HEK293 (cell line): ENCODE results near the gene TAGLN2.

ENCODE experiments used
- CTCF ChIP-seq: fragments of 450-650 bp; formaldehyde crosslinking; IDR thresholded peaks from 2 replicates; pipeline ENCODE4 v1.5.1; 2016; ENCODE audit warnings: missing biosample characterization, missing genetic modification characterization
- HOXC10 ChIP-seq: sonication (generic); formaldehyde crosslinking; IDR thresholded peaks from 2 replicates; pipeline ENCODE4 v1.8.1; 2023; ENCODE audit warnings: mild to moderate bottlenecking, missing genetic modification reagents
- IKZF3 ChIP-seq: fragments of 450-650 bp; IDR thresholded peaks from 2 replicates; pipeline ENCODE4 v1.5.0; 2018; ENCODE audit warnings: missing biosample characterization, mild to moderate bottlenecking, missing genetic modification characterization, moderate library complexity
- INSM2 ChIP-seq: fragments of 450-650 bp; formaldehyde crosslinking; IDR thresholded peaks from 2 replicates; pipeline ENCODE4 v1.5.1; 2016; ENCODE audit warnings: missing biosample characterization, missing genetic modification characterization
- MYNN ChIP-seq: fragments of 450-650 bp; formaldehyde crosslinking; IDR thresholded peaks from 2 replicates; pipeline ENCODE4 v1.5.1; 2016; ENCODE audit warnings: missing biosample characterization, missing genetic modification characterization, borderline replicate concordance
- OVOL3 ChIP-seq: fragments of 450-650 bp; formaldehyde crosslinking; IDR thresholded peaks from 2 replicates; pipeline ENCODE4 v1.5.1; 2016; ENCODE audit warnings: missing biosample characterization, missing genetic modification characterization
- PATZ1 ChIP-seq: fragments of 450-650 bp; formaldehyde crosslinking; IDR thresholded peaks from 2 replicates; pipeline ENCODE4 v1.5.1; 2016; ENCODE audit warnings: missing biosample characterization, missing genetic modification characterization
- PRDM1 ChIP-seq: fragments of 450-650 bp; formaldehyde crosslinking; IDR thresholded peaks from 2 replicates; pipeline ENCODE4; 2016; ENCODE audit warnings: missing biosample characterization, missing genetic modification characterization
- TSHZ1 ChIP-seq: fragments of 450-650 bp; formaldehyde crosslinking; IDR thresholded peaks from 2 replicates; pipeline ENCODE4 v1.5.1; 2016; ENCODE audit warnings: missing biosample characterization, missing genetic modification characterization, borderline replicate concordance
- ZBTB21 ChIP-seq: fragments of 450-650 bp; formaldehyde crosslinking; IDR thresholded peaks from 2 replicates; pipeline ENCODE4 v1.5.1; 2017; ENCODE audit warnings: missing biosample characterization, missing genetic modification characterization
- ZBTB26 ChIP-seq: fragments of 450-650 bp; formaldehyde crosslinking; optimal IDR thresholded peaks from 2 replicates; pipeline ENCODE3; 2016; ENCODE audit warnings: missing biosample characterization, mild to moderate bottlenecking, missing genetic modification characterization
- ZNF112 ChIP-seq: fragments of 450-650 bp; formaldehyde crosslinking; IDR thresholded peaks from 2 replicates; pipeline ENCODE4 v1.5.0; 2017; ENCODE audit warnings: missing biosample characterization, missing genetic modification characterization
- ZNF133 ChIP-seq: fragments of 450-650 bp; formaldehyde crosslinking; IDR thresholded peaks from 2 replicates; pipeline ENCODE4 v1.5.1; 2016; ENCODE audit warnings: missing biosample characterization, missing genetic modification characterization
- ZNF214 ChIP-seq: fragments of 450-650 bp; formaldehyde crosslinking; IDR thresholded peaks from 2 replicates; pipeline ENCODE4 v1.5.1; 2017; ENCODE audit warnings: missing biosample characterization, mild to moderate bottlenecking, missing genetic modification characterization, borderline replicate concordance
- ZNF239 ChIP-seq: fragments of 450-650 bp; formaldehyde crosslinking; IDR thresholded peaks from 2 replicates; pipeline ENCODE4 v1.5.1; 2016; ENCODE audit warnings: missing biosample characterization, missing genetic modification characterization
- ZNF24 ChIP-seq: fragments of 450-650 bp; formaldehyde crosslinking; IDR thresholded peaks from 2 replicates; pipeline ENCODE4 v1.5.1; 2016; ENCODE audit warnings: missing biosample characterization, missing genetic modification characterization
- ZNF335 ChIP-seq: fragments of 450-650 bp; formaldehyde crosslinking; conservative IDR thresholded peaks from 2 replicates; pipeline ENCODE4 v1.5.1; 2016; ENCODE audit warnings: missing biosample characterization, missing genetic modification characterization
- ZNF449 ChIP-seq: fragments of 450-650 bp; formaldehyde crosslinking; IDR thresholded peaks from 2 replicates; pipeline ENCODE4 v1.5.1; 2017; ENCODE audit warnings: missing biosample characterization, mild to moderate bottlenecking, missing genetic modification characterization, moderate library complexity
- ZNF544 ChIP-seq: fragments of 450-650 bp; formaldehyde crosslinking; IDR thresholded peaks from 2 replicates; pipeline ENCODE4 v1.5.0; 2017; ENCODE audit warnings: missing biosample characterization, missing genetic modification characterization
- ZNF571 ChIP-seq: fragments of 450-650 bp; formaldehyde crosslinking; IDR thresholded peaks from 2 replicates; pipeline ENCODE4 v1.5.0; 2017; ENCODE audit warnings: missing biosample characterization, missing genetic modification characterization
- ZNF76 ChIP-seq: fragments of 450-650 bp; formaldehyde crosslinking; IDR thresholded peaks from 2 replicates; pipeline ENCODE4; 2016; ENCODE audit warnings: low read depth, missing biosample characterization, missing genetic modification characterization, borderline replicate concordance
- ZNF830 ChIP-seq: fragments of 450-650 bp; IDR thresholded peaks from 2 replicates; pipeline ENCODE4 v1.5.0; 2018; ENCODE audit warnings: missing biosample characterization, missing genetic modification characterization, low read depth, mild to moderate bottlenecking, moderate library complexity
- ZSCAN18 ChIP-seq: fragments of 450-650 bp; formaldehyde crosslinking; IDR thresholded peaks from 2 replicates; pipeline ENCODE4 v1.5.1; 2016; ENCODE audit warnings: missing biosample characterization, missing genetic modification characterization
- ZSCAN30 ChIP-seq: fragments of 450-650 bp; IDR thresholded peaks from 2 replicates; pipeline ENCODE4 v1.5.1; 2018; ENCODE audit warnings: missing biosample characterization, mild to moderate bottlenecking, missing genetic modification characterization, moderate library complexity

The TAGLN2 gene

GRCh38 chr1:159924025-159924790, 1.1 kb downstream of the TAGLN2 start (continued):
- TF ChIP-seq ZNF830 (tag by site-specific recombination) (no peak), TSHZ1 (tag by site-specific recombination) (peak; percentile 94), CTCF (tag by site-specific recombination) (peak; percentile 73), ZNF449 (tag by site-specific recombination) (peak; percentile 33; the same call in 1 of the 2 replicates), ZSCAN18 (tag by site-specific recombination) (no peak; the same call in 1 of the 2 replicates), ZNF239 (0 out of 2 replicates have a peak, but pooled peaks have one; percentile 23), ZNF214 (tag by site-specific recombination) (no peak), HOXC10 (CRISPR knock-in tag) (no peak), ZNF335 (tag by site-specific recombination) (no peak), ZNF24 (peak; percentile 86), PRDM1 (tag by site-specific recombination) (peak; percentile 35; the same call in 1 of the 2 replicates), ZSCAN30 (tag by site-specific recombination) (peak; percentile 99), ZNF112 (no peak), ZBTB26 (tag by site-specific recombination) (no peak), ZNF544 (tag by site-specific recombination) (no peak), OVOL3 (peak; percentile 94), IKZF3 (tag by site-specific recombination) (peak; percentile 64; the same call in 1 of the 2 replicates), INSM2 (tag by site-specific recombination) (peak; percentile 90), MYNN (tag by site-specific recombination) (no peak; the same call in 1 of the 2 replicates), ZNF571 (tag by site-specific recombination) (no peak), ZBTB21 (peak; percentile 73), PATZ1 (tag by site-specific recombination) (peak; percentile 98), ZNF133 (tag by site-specific recombination) (no peak), ZNF76 (peak; percentile 75)
